IMR-90 (cell line): ENCODE data around the gene PPP2R1A. TPM values are rescaled to one million over a fixed set of nuclear protein-coding genes. Genes with fewer than 3 reads are reported as not detected.

ENCODE experiments used
- ATAC-seq: fragments of 200-7000 bp; cut with Tn5 transposase; 2 replicates; pipeline ENCODE4 v1.9.1; 2020; ENCODE audit warnings: low read depth, mild to moderate bottlenecking, moderate library complexity
- BruUV-seq: library from RNA; stranded (reverse); fragments of 400-500 nt; replicated peaks from 2 replicates; lab custom pipeline; 2021; lab: Mats Ljungman, UMichigan
- CTCF ChIA-PET: fragments of 300-600 bp; formaldehyde crosslinking; extraction: SDS; loops from one replicate; lab custom pipeline; 2021; ENCODE audit warnings: antibody characterized with exemption; lab: Yijun Ruan, JAX
- POLR2A ChIA-PET: fragments of 300-600 bp; sonication (Branson Sonifier 250); formaldehyde crosslinking; loops from one replicate; lab custom pipeline; 2022; ENCODE audit warnings: antibody characterized with exemption; ENCODE audit not compliant: unreplicated experiment; lab: Charles Lee
- DNase-seq: peaks from one replicate; pipeline ENCODE4 v3.0.0; 2013
- H2AFZ ChIP-seq: replicated peaks from 2 replicates; pipeline ENCODE3; 2013; ENCODE audit warnings: low read length, mild to moderate bottlenecking; ENCODE audit not compliant: poor library complexity
- H2AK5ac ChIP-seq: 2 replicates; pipeline ENCODE4 v1.6.1; 2013; ENCODE audit warnings: low read depth, low read length, inconsistent platforms
- H2AK9ac ChIP-seq: replicated peaks from 2 replicates; pipeline ENCODE3; 2013; ENCODE audit warnings: mild to moderate bottlenecking, low read depth, low read length, moderate library complexity; ENCODE audit not compliant: poor library complexity
- H2BK120ac ChIP-seq: 2 replicates; pipeline ENCODE4 v1.6.1; 2013; ENCODE audit warnings: low read depth, low read length, inconsistent platforms
- H2BK15ac ChIP-seq: 3 replicates; pipeline ENCODE4 v1.6.1; 2013; ENCODE audit warnings: low read depth, low read length, inconsistent platforms
- H2BK20ac ChIP-seq: 2 replicates; pipeline ENCODE4 v1.6.1; 2013; ENCODE audit warnings: low read depth, mild to moderate bottlenecking, inconsistent platforms, low read length, moderate library complexity
- H2BK5ac ChIP-seq: 2 replicates; pipeline ENCODE4 v1.6.1; 2013; ENCODE audit warnings: mild to moderate bottlenecking, low read depth, low read length, inconsistent platforms; ENCODE audit not compliant: poor library complexity, severe bottlenecking
- H3K14ac ChIP-seq: replicated peaks from 2 replicates; pipeline ENCODE4 v1.6.1; 2013; ENCODE audit warnings: low read depth, low read length, inconsistent platforms
- H3K18ac ChIP-seq: 2 replicates; pipeline ENCODE4 v1.6.1; 2013; ENCODE audit warnings: low read depth, low read length, control low read depth
- H3K23ac ChIP-seq: 2 replicates; pipeline ENCODE4 v1.6.1; 2013; ENCODE audit warnings: low read depth, low read length, inconsistent platforms
- H3K27ac ChIP-seq: 2 replicates; pipeline ENCODE4 v1.5.1; 2013; ENCODE audit warnings: mild to moderate bottlenecking, control low read depth, low read length; ENCODE audit not compliant: insufficient read depth
- H3K27me3 ChIP-seq: 2 replicates; pipeline ENCODE4 v1.6.1; 2013; ENCODE audit warnings: low read length; ENCODE audit not compliant: control insufficient read depth, insufficient read depth
- H3K36me3 ChIP-seq: 2 replicates; pipeline ENCODE4 v1.6.1; 2013; ENCODE audit warnings: low read length, mixed read lengths; ENCODE audit not compliant: control insufficient read depth, insufficient read depth
- H3K4ac ChIP-seq: 2 replicates; pipeline ENCODE4 v1.6.1; 2013; ENCODE audit warnings: low read depth, low read length, inconsistent platforms
- H3K4me1 ChIP-seq: 2 replicates; pipeline ENCODE4 v1.6.1; 2013; ENCODE audit warnings: low read length, mixed read lengths; ENCODE audit not compliant: control insufficient read depth, insufficient read depth
- H3K4me2 ChIP-seq: 2 replicates; pipeline ENCODE4 v1.6.1; 2013; ENCODE audit warnings: low read depth, mild to moderate bottlenecking, control low read depth, low read length, moderate library complexity
- H3K4me3 ChIP-seq: 2 replicates; pipeline ENCODE4 v1.5.1; 2013; ENCODE audit warnings: low read depth, mild to moderate bottlenecking, control low read depth, low read length, moderate library complexity; ENCODE audit not compliant: insufficient read depth
- H3K56ac ChIP-seq: 2 replicates; pipeline ENCODE4 v1.6.1; 2013; ENCODE audit warnings: low read length, inconsistent platforms; ENCODE audit not compliant: insufficient read depth; ENCODE audit errors: extremely low read depth
- H3K79me1 ChIP-seq, 2 experiments: 2 replicates each; pipeline ENCODE4 v1.6.1; 2013; ENCODE audit warnings: low read length in 2 of 2, inconsistent platforms in 1 of 2, low read depth in 1 of 2
- H3K9ac ChIP-seq: 2 replicates; pipeline ENCODE4 v1.6.1; 2013; ENCODE audit warnings: low read depth, low read length, control low read depth
- H3K9me1 ChIP-seq: 2 replicates; pipeline ENCODE4 v1.6.1; 2013; ENCODE audit warnings: low read length, inconsistent platforms; ENCODE audit not compliant: insufficient read depth
- H3K9me3 ChIP-seq: 2 replicates; pipeline ENCODE4 v1.6.1; 2013; ENCODE audit warnings: low read length; ENCODE audit not compliant: control insufficient read depth, insufficient read depth
- H4K20me1 ChIP-seq: 2 replicates; pipeline ENCODE4 v1.6.1; 2013; ENCODE audit warnings: low read length, inconsistent platforms; ENCODE audit not compliant: insufficient read depth
- H4K5ac ChIP-seq: 2 replicates; pipeline ENCODE4 v1.6.1; 2013; ENCODE audit warnings: mild to moderate bottlenecking, low read depth, low read length, control low read depth
- H4K8ac ChIP-seq, 2 experiments: 2 replicates each; pipeline ENCODE4 v1.6.1; 2013; ENCODE audit warnings: low read depth in 2 of 2, low read length in 2 of 2, control low read depth in 1 of 2, inconsistent platforms in 1 of 2
- H4K91ac ChIP-seq: 2 replicates; pipeline ENCODE4 v1.6.1; 2013; ENCODE audit warnings: low read depth, low read length, inconsistent platforms; ENCODE audit not compliant: insufficient read depth
- BHLHE40 ChIP-seq: fragments of 150-350 bp; IDR thresholded peaks from 2 replicates; pipeline ENCODE4 v1.6.1; 2016; ENCODE audit warnings: mild to moderate bottlenecking, low read depth, low read length
- CEBPB ChIP-seq: IDR thresholded peaks from 2 replicates; pipeline ENCODE4 v1.6.1; 2012; ENCODE audit warnings: low read depth, low read length, improper control_type of control experiment
- CHD1 ChIP-seq: IDR thresholded peaks from 2 replicates; pipeline ENCODE4 v1.6.1; 2012; ENCODE audit warnings: low read depth, low read length, improper control_type of control experiment
- CTCF ChIP-seq: conservative IDR thresholded peaks from 2 replicates; pipeline ENCODE4 v1.5.1; 2012; ENCODE audit warnings: mild to moderate bottlenecking, low read depth, low read length, improper control_type of control experiment
- FOS ChIP-seq: fragments of 150-350 bp; IDR thresholded peaks from 2 replicates; pipeline ENCODE4 v1.6.1; 2016; ENCODE audit warnings: low read depth, low read length
- MAFK ChIP-seq: IDR thresholded peaks from 2 replicates; pipeline ENCODE4 v1.6.1; 2012; ENCODE audit warnings: low read depth, low read length, improper control_type of control experiment
- MAZ ChIP-seq: IDR thresholded peaks from 2 replicates; pipeline ENCODE4 v1.6.1; 2012; ENCODE audit warnings: low read depth, mild to moderate bottlenecking, low read length, improper control_type of control experiment, moderate library complexity, borderline replicate concordance
- MXI1 ChIP-seq: IDR thresholded peaks from 2 replicates; pipeline ENCODE4 v1.6.1; 2012; ENCODE audit warnings: low read depth, mild to moderate bottlenecking, low read length, moderate library complexity, borderline replicate concordance
- NFE2L2 ChIP-seq: fragments of 150-350 bp; IDR thresholded peaks from 2 replicates; pipeline ENCODE4 v1.6.1; 2016; ENCODE audit warnings: low read depth, mild to moderate bottlenecking, low read length
- POLR2A ChIP-seq: IDR thresholded peaks from 2 replicates; pipeline ENCODE4 v1.6.1; 2012; ENCODE audit warnings: mild to moderate bottlenecking, low read depth, low read length
- RAD21 ChIP-seq: IDR thresholded peaks from 2 replicates; pipeline ENCODE4 v1.6.1; 2012; ENCODE audit warnings: low read length, improper control_type of control experiment
- RCOR1 ChIP-seq: IDR thresholded peaks from 2 replicates; pipeline ENCODE4 v1.6.1; 2012; ENCODE audit warnings: mild to moderate bottlenecking, low read length, improper control_type of control experiment; ENCODE audit not compliant: insufficient replicate concordance
- RFX5 ChIP-seq: IDR thresholded peaks from 2 replicates; pipeline ENCODE4 v1.8.0; 2012; ENCODE audit warnings: low read depth, mild to moderate bottlenecking, low read length, moderate library complexity
- SMC3 ChIP-seq: fragments of 150-350 bp; IDR thresholded peaks from 2 replicates; pipeline ENCODE4 v1.6.1; 2016; ENCODE audit warnings: low read depth, mild to moderate bottlenecking, antibody characterized with exemption, low read length, moderate library complexity
- WGBS, 2 experiments: methylation state at CpG; one replicate each; pipeline versions ENCODE4 v1.1.5 to v1.1.7; 2013; ENCODE audit warnings: missing lambda C conversion rate in 2 of 2; ENCODE audit not compliant: insufficient read length in 1 of 2; ENCODE audit errors: extremely low coverage in 2 of 2; 5-methylcytosine and 5-hydroxymethylcytosine counted together
- dilution Hi-C: fragments of 300-500 bp; cut with HindIII; formaldehyde crosslinking; loops from one replicate; pipeline ENCODE4 v1.14.3; 2018; ENCODE audit warnings: low sequenced_read_pairs; ENCODE audit not compliant: unreplicated experiment
- in situ Hi-C: fragments of 300-500 bp; cut with MboI; formaldehyde crosslinking; loops from 3 replicates; pipeline ENCODE4 v1.14.3; 2019; ENCODE audit warnings: low sequenced_read_pairs, inconsistent platforms, mixed read lengths
- intact Hi-C: fragments of 100-400 bp; cut with micrococcal nuclease; formaldehyde crosslinking; loops from 2 replicates; pipeline ENCODE4 v1.10.0; 2022
- polyA plus RNA-seq, 3 experiments: library from polyadenylated mRNA; depleted of rRNA; stranded (reverse); fragments of >200 nt; gene quantifications; 2 replicates each; pipeline ENCODE4 v1.2.3, GENCODE V29; 2012; ENCODE audit warnings: low replicate concordance in 1 of 3
- total RNA-seq: library from RNA; depleted of rRNA; stranded (reverse); fragments of >200 nt; gene quantifications from 2 replicates; pipeline ENCODE4 v1.2.3, GENCODE V29; 2012
- TF ChIP-seq, protein P1 (sequence below): fragments of 150-350 bp; IDR thresholded peaks from 2 replicates; pipeline ENCODE4 v1.6.1; 2017; ENCODE audit warnings: mild to moderate bottlenecking, antibody characterized with exemption, low read length, low read depth
- TF ChIP-seq, protein P2 (sequence below): fragments of 150-350 bp; IDR thresholded peaks from 2 replicates; pipeline ENCODE4 v1.6.1; 2016; ENCODE audit warnings: low read depth, mild to moderate bottlenecking, low read length, moderate library complexity, borderline replicate concordance

Gene PPP2R1A
- total and polyA plus RNA-seq, 2 of the 4 experiments (the other 2 are of a cell fraction): 173 to 250 TPM

GRCh38 chr19:52191389-52191788, 1.5 kb downstream of the PPP2R1A start:
- DNase-seq: no peak
- ChIA-PET CTCF (no interaction called here), POLR2A (no interaction called here)
- Histone ChIP-seq H2AK5ac (peak overlapping the region; percentile 95; the same call in 1 of the 2 replicates), H2AK9ac (peak overlapping the region; percentile 100), H2BK5ac (peak overlapping the region; percentile 98), H3K27ac (no peak overlapping the region), H3K14ac (peak overlapping the region; percentile 97), H2BK15ac (0 out of 3 replicates have a peak overlapping the region, but pooled peaks have one; percentile 11), H3K18ac (no peak overlapping the region), H3K36me3 (peaks cover 26% of the 10 kb centered on the region), H3K79me1 (peaks cover 7 to 48% of the 10 kb centered on the region in 2 experiments), H2AFZ (no peak overlapping the region), H2BK20ac (no peak overlapping the region), H3K9ac (peak overlapping the region; percentile 97; the same call in 1 of the 2 replicates), H3K23ac (peak overlapping the region; percentile 97; the same call in 1 of the 2 replicates), H3K4me3 (peak overlapping the region; percentile 80), H4K5ac (no peak overlapping the region; the same call in 1 of the 2 replicates), H2BK120ac (no peak overlapping the region), H3K9me1 (0 out of 2 replicates have a peak, but pooled peaks cover 4% of the 10 kb centered on the region), H3K4ac (peak overlapping the region; percentile 96; the same call in 1 of the 2 replicates), H3K4me2 (peak overlapping the region; percentile 97), H3K56ac (peak overlapping the region; percentile 16; the same call in 1 of the 2 replicates), H3K4me1 (peaks cover 16% of the 10 kb centered on the region), H4K91ac (no peak overlapping the region), H4K20me1 (peaks cover 33% of the 10 kb centered on the region), H3K27me3 (no peaks in the 10 kb centered on the region), H3K9me3 (no peaks in the 10 kb centered on the region), H4K8ac (peak overlapping the region; percentile 76 to 77)
- no CpG with 5 or more reads among the region's 5 CpGs for WGBS, 2 experiments
- intact Hi-C loops: no loop called here
- in situ Hi-C loops: no loop called here
- dilution Hi-C loops: no loop called here
- no peak for ATAC-seq
- BruUV-seq: TSS peak; percentile 49
- no peak for TF ChIP-seq CEBPB
- no peak for TF ChIP-seq CTCF
- no peak for TF ChIP-seq CHD1
- no peak for TF ChIP-seq SMC3
- TF ChIP-seq RCOR1: no peak
- TF ChIP-seq RAD21: no peak
- TF ChIP-seq, protein P1, sequence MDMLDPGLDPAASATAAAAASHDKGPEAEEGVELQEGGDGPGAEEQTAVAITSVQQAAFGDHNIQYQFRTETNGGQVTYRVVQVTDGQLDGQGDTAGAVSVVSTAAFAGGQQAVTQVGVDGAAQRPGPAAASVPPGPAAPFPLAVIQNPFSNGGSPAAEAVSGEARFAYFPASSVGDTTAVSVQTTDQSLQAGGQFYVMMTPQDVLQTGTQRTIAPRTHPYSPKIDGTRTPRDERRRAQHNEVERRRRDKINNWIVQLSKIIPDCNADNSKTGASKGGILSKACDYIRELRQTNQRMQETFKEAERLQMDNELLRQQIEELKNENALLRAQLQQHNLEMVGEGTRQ: no peak
- TF ChIP-seq POLR2A: no peak
- no peak for TF ChIP-seq MXI1
- TF ChIP-seq RFX5: no peak
- no peak for TF ChIP-seq BHLHE40
- no peak for TF ChIP-seq FOS
- TF ChIP-seq NFE2L2: no peak
- TF ChIP-seq, protein P2, sequence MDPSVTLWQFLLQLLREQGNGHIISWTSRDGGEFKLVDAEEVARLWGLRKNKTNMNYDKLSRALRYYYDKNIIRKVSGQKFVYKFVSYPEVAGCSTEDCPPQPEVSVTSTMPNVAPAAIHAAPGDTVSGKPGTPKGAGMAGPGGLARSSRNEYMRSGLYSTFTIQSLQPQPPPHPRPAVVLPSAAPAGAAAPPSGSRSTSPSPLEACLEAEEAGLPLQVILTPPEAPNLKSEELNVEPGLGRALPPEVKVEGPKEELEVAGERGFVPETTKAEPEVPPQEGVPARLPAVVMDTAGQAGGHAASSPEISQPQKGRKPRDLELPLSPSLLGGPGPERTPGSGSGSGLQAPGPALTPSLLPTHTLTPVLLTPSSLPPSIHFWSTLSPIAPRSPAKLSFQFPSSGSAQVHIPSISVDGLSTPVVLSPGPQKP: no peak
- TF ChIP-seq MAFK: no peak
- no peak for TF ChIP-seq MAZ
